ENCODE measurements around the gene TMEM200B.
"Not testable (repeated sequence)": the region's sequence is repeated elsewhere in the genome, so short reads cannot be mapped to it uniquely, and the experiment has no call there.

The TMEM200B gene

DNA sequence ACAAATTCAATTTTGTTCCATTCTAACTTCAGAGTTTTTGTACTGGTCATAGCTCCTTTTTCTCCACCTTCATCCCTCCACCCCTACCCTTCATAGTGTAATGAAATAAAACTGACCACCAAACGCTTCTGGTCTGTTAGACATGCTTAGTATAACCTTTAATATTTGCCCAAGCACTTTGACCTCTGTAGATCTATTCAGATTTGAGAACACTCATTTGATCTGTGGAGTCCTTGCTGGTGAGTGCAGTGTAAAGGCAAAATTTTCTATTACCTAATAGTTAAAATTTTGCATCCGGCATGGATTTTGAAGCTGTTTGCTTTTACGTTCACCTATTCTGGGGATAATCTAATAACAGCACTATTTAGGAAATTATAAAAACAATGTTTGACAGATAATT, 41.2 kb downstream of the TMEM200B start:
- no peak for DNase-seq (ENCODE audit: low spot score)
- no peak overlapping the region for H3K4me3 Mint-ChIP-seq
- H3K27ac Mint-ChIP-seq: no peak overlapping the region
- no peaks in the 10 kb centered on the region for H3K27me3 Mint-ChIP-seq (ENCODE audit: low read depth)
- no peaks in the 10 kb centered on the region for H3K4me1 Mint-ChIP-seq (ENCODE audit: low read depth)
- peaks cover 4% of the 10 kb centered on the region for H3K36me3 Mint-ChIP-seq (ENCODE audit: low read depth)
- H3K9me3 Mint-ChIP-seq: no peaks in the 10 kb centered on the region

DNA sequence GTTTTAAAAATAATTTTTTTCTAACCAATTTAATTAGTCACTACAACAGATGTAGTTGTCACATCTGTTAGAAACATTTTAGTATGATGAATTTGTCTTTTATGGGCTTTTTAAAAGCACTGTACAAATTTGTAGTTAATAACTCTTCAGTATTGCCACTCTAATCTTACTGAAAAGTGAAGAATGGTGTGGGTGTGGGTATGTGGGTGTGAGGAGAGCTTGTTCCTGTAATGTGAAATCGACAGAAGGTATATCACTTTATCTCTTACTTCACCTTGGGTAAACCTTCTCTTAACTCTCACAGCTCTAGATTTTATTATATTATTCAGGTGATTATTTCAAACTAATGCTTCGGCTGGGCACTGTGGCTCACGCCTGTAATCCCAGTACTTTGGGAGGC, 42.5 kb downstream of the TMEM200B start:
- Mint-ChIP-seq H3K9me3 (no peaks in the 10 kb centered on the region), H3K36me3 (ENCODE audit: low read depth) (peaks cover 5% of the 10 kb centered on the region), H3K27me3 (ENCODE audit: low read depth) (no peaks in the 10 kb centered on the region), H3K4me3 (no peak overlapping the region), H3K27ac (no peak overlapping the region), H3K4me1 (ENCODE audit: low read depth) (no peaks in the 10 kb centered on the region)
- no peak for DNase-seq (ENCODE audit: low spot score)

DNA sequence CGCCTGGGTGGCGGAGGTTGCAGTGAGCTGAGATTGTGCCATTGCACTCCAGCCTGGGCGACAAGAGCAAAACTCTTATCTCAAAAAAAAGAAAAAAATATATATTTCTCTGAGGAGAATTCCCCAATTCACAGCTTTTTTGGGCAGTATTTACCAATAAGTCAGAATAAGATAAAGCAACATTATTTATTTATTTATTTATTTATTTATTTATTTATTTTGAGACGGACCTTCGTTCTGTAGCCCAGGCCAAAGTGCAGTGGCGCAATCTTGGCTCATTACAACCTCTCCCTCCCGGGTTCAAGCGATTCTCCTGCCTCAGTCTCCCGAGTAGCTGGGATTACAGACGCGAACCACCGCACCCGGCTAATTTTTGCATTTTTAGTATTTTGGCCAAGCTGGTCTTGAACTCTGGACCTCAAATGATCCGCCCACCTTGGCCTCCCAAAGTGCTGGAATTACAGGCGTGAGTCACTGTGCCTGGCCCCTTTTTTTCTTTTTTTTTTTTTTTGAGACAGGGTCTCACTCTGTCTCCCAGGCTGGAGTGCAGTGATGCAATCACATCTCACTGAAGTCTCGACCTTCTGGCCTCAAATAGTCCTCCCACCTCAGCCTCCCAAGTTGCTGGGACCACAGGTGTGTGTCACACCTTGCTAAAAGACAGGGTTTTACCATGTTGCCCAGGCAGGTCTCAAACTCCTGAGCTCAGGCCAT, 43.6 kb downstream of the TMEM200B start:
- not testable (repeated sequence) for H3K9me3 Mint-ChIP-seq; DNase-seq (ENCODE audit: low spot score); H3K27ac Mint-ChIP-seq; H3K27me3 Mint-ChIP-seq (ENCODE audit: low read depth); H3K4me3 Mint-ChIP-seq; H3K36me3 Mint-ChIP-seq (ENCODE audit: low read depth); H3K4me1 Mint-ChIP-seq (ENCODE audit: low read depth)

DNA sequence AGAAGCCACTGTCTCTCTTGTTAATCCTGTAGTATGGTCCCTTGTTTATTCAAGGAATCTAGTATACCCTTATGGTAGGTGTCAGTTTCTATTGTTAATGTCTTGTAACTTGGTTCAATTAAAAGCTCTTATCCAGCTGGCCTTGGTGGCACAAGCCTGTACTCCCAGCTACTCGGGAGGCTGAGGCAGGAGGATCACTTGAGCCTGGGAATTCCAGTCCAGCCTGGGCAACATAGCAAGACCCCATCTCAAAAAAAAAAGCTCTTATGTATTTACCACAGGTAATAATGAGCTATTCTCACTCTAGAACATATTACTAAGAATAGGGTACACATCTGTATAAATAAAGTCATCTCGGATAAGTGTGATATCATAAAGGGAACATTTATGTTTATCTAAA, 46.5 kb downstream of the TMEM200B start:
- H3K27ac Mint-ChIP-seq: no peak overlapping the region

More for the DNA sequence above, 46.5 kb downstream of the TMEM200B start:
- peaks cover 3% of the 10 kb centered on the region for H3K36me3 Mint-ChIP-seq (ENCODE audit: low read depth)
- H3K9me3 Mint-ChIP-seq: no peaks in the 10 kb centered on the region
- H3K4me3 Mint-ChIP-seq: no peak overlapping the region
- no peak for DNase-seq (ENCODE audit: low spot score)
- no peaks in the 10 kb centered on the region for H3K4me1 Mint-ChIP-seq (ENCODE audit: low read depth)
- no peaks in the 10 kb centered on the region for H3K27me3 Mint-ChIP-seq (ENCODE audit: low read depth)

Data from T-helper 2 cell treated with Interferon-gamma antibody and Interleukin-4, amounts not matched to agents 5 μg/mL and 100 μg/mL, for 36 hours (primary cell).